Kasumi-1 (cell line): ENCODE data around the gene SIX4.
"Not testable (repeated sequence)": the region's sequence is repeated elsewhere in the genome, so short reads cannot be mapped to it uniquely, and the experiment has no call there.

Experiments used
- DNase-seq, 2 experiments: peaks; one replicate each; lab custom pipeline; 2025; lab: John Stamatoyannopoulos, UW

Gene SIX4

GRCh38 chr14:60723907-60724618, at the start of gene SIX4:
Gene SIX4 (minus strand): TSS chr14:60724351. CDS start chr14:60724074, 277 bp downstream.
- peak; percentile 70 to 74 for DNase-seq

DNA sequence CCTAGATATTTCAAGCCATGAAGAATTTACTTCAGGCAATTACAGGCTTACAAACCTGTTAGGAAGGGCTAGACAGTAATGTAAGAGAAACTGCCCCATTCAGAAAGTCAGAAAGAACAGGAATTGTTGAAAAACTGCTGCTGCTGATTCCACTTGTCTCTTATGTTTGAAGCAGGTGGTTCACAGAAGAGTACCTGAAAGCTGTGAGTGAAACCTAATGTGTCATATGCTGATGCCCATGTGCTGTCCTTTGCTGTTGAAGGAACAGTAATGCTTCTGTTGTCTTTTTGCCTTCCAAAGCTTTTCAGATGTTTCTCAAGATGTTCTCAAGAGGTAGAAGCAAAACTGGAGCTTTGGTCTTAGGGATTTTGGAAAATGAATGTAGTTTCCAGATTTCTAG, 49.4 kb upstream of the SIX4 start:
- no peak for DNase-seq

- DNase-seq = peak in 1 of 2 experiments; percentile 17
These were observed 47.0 kb upstream of the SIX4 start for GRCh38 chr14:60771117-60771516.

GRCh38 chr14:60768602-60769001, 44.5 kb upstream of the SIX4 start:
- DNase-seq = no peak

GRCh38 chr14:60760644-60761364, 36.7 kb upstream of the SIX4 start:
- no peak for DNase-seq

DNA sequence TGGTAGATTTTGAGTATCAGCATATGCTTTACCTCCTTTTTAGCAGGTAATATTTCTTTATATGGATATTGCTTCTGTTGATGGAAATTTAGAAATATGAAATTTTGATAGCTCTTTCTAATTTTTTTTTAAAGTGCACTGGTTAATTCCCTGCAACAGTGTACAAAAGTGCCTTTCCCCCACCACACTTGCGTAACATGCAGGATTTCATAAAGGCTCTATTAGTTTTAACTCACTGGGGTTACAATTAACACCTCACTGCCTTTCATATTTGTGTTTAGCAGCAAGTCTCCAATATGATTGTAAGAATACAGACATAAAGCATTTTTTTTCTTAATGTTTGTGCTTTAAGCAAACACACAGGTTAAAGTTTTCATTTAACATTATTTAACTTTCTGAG, 36.1 kb upstream of the SIX4 start:
- DNase-seq = no peak

- DNase-seq = no peak
These were observed 34.7 kb upstream of the SIX4 start for GRCh38 chr14:60758885-60759284.

DNA sequence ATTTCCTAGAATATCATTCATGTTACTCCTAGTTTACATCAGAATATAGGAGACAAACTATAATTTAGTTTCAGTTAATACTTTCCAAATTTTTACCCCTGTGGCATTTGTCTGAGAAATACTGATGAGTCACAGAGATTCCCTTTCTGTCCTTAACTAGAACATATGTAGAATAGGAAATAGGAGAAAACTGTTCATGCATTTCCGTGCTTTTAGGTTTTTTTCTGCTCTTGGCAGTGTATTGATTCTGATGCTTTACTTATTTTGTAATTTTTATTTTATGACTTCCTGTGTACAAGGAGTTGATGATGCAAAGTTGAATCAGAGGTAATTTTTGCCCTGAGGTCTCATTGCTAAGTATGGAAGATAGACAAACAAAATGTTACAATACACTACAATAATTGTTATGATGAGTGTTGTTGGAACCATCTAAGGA, 33.4 kb upstream of the SIX4 start:
- no peak for DNase-seq

DNA sequence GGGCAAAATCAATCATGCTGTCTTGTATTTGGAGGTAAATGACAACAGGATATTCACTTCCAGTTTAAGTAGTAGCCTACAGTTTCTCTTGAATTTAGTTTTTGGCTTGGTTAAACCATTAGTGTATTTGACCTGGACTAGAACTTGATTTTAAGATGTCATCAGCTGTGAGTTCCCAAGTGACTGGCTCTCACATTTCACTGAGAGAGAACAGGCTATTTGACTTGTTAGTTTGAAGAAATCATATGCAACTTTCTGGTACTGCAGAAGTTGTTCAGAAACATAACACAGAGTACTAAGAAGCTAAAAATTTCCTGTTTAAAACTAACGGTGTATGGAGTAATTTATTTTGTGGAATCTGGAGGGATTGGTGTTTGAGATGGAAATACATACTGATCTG, 32.7 kb upstream of the SIX4 start:
- DNase-seq = no peak

DNA sequence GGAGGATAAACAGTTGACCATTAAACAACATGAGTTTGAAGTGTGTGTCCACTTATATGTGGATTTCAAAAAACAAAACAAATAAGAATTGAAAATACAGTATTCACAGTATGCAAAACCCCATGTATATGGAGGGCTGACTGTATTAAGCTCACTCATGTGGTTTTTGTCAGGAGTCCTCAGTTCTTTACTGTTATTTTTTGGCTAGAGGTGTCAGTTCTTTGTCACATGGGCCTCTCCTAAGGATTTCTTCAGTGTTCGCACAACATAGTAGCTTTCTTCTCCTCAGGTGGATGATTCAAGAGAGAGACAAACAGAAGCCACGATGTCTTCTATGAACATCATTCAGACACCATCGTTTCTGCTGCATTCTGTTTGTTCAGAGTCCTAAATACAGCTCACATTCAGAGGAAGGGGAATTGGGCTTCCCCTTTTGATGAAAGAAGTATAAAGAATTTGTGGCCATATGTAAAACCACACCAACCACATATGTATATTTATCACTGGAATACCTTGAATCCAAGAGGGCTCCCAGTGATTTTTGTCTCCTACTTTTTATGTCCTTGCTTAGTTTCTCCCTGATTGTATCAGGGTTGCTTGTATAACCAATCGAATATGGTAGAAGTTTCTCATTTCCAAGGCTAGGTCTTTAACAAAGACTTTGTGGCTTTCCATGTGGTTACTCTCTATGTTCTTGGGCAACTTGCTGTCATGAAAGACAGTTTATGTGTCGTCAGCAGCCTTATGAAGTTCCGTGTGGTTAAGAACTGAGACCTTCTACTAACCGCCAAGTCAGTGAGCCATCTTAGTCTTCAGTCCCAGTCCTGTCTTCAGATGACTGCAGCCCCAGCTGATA, 29.3 kb upstream of the SIX4 start:
- DNase-seq = peak; percentile 92 to 95

GRCh38 chr14:60744566-60744965, 20.4 kb upstream of the SIX4 start:
- DNase-seq = no peak

GRCh38 chr14:60738843-60739508, 14.8 kb upstream of the SIX4 start:
- peak; percentile 21 to 28 for DNase-seq

DNA sequence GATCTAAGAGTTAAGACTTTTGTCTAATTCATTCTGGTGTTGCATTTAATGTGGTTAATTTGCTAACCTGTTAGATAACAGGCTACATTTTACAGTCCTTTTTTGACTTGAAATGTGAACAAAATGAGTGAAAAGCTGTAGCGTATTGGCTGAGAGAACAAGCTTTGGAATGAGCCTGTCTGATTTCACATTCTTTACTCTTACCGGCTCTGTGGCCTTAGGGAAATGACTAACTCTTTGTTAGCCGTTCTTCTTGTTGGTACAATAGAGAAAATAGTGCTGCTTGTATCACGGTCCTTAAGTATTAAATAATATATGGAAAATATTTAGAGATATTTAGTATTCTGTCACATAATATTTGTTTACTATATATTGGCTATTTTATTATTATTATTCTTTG, 12.3 kb upstream of the SIX4 start:
- no peak for DNase-seq

GRCh38 chr14:60735416-60735815, 11.3 kb upstream of the SIX4 start:
- no peak for DNase-seq

- peak; percentile 86 to 89 for DNase-seq
These were observed 10.5 kb upstream of the SIX4 start, which contains the start of gene MNAT1 for GRCh38 chr14:60734465-60735242. Gene MNAT1 (plus strand): TSS chr14:60734761. CDS start chr14:60734863, 102 bp downstream.

DNA sequence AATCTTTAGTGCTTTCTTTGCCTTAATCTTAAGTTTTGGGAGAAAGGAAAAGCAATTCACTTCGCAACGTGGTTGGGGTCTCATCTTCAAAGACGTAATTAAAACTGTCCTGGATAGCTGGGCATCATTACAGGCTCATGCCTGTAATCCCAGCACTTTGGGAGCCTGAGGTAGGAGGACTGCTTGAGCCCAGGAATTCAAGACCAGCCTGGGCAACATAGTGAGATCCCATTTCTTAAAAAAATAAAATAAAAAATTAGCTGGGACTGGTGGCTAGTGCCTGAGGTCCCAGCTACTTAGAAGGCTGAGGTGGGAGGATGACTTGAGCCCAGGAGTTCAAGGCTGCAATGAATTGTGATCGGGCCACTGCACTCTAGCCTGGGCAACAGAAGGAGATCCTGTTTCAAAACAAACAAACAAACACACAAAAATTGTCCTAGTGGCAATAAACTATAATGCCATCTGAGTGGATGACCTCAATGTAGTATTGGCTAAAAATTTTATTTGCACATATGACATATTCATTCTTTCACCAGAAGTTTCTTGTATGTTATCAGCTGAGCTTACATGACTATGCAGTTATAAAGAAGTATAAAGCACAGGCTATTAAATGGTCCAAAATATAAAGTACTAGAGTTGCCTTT, 8.8 kb upstream of the SIX4 start:
- DNase-seq = no peak

- not testable (repeated sequence) for DNase-seq
These were observed 7.1 kb upstream of the SIX4 start for GRCh38 chr14:60731291-60731690.

DNA sequence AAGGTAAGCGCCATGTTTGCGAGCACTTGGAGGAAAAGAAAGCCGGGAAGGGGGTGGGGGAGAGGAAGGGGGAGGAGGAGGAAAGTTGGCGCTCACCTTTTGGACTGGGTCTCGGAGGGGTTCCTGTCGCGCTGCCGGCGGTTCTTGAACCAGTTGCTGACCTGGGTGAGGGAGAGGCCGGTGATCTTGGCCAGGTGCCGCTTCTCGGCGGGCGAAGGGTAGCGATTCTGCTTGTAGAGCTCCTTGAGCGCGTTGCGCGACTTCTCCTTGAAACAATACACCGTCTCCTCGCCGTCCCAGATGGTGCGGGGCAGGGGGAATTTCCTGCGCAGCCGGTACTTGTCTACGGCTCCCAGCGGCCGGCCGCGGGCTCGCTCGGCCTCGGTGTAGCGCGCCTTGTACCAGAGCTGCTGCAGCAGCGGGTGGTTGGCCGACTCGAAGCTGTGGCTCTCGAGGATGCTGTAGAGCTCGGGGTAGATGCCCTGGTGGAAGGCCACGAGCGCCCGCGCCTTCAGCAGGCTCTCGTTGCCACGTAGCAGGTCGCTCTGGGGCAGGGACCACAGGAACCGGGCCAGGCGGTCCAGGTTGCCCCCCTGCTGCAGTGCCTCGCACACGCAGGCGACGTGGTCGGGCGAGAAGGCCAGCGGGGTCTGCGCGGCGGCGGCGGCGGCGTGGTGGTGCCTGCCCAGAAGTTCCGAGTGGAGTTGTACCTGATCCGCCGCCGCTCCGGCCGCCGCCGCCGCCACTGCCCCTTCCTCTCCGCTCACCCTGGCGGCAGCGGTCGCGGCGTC, 840 bp downstream of the SIX4 start:
- DNase-seq = peak; percentile 20 to 39

DNA sequence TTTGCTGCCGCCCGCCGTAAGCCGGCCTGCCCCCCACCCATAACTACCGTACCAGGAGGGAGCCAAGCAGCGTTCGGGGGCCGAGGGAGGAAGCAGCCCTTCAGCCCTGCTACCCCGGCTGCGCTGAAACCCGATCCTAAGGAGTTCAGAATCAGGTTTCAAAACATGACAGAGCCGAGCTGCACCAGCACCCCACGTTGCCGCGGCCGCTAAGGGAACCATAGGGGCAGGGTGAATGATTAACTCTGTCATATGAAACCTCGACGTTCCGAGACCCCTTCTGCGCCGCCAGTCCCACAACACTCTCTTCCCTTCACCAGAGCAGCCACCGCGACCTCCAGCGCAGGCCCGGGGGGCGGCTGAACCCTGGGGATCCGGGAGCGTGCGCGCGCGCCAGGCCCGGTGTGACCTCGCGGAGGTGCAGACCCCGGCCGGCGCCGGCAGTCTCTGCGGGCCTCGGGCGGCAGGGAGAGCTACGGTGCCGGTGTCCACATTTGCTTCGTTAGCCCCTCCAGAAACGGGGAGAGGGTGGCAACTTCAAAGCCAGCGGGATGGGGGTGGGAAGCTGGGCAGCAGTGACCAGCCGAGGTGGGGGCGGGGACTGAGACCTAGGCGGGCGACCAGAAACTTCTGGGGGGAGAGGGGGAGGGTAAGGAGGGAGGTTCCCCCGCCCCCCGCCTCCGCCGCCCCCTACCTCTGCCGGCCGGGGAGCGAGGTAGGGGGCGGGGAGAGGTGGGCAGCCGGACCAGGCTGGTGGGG, 1.6 kb downstream of the SIX4 start:
- peak; percentile 58 to 59 for DNase-seq
